Hypothalamus (tissue), 51 donors: ENCODE data around the gene CYP26B1.
A peak's percentile ranks its signal among the peaks of the same experiment; 100 is the strongest.

Experiments used
- DNase-seq, 51 donors: peaks; one replicate each; lab custom pipeline; 2025; lab: John Stamatoyannopoulos, UW

CYP26B1 gene

GRCh38 chr2:72131916-72132841 is 15.5 kb downstream of the CYP26B1 start:
- DNase-seq, result no peak

- DNase-seq, result no peak
These were observed 16.2 kb downstream of the CYP26B1 start for GRCh38 chr2:72131371-72131891.

GRCh38 chr2:72130659-72131360 is 16.9 kb downstream of the CYP26B1 start:
- DNase-seq, result no peak

- no peak for DNase-seq
These were observed 17.9 kb downstream of the CYP26B1 start for GRCh38 chr2:72129681-72130340.

- no peak for DNase-seq
These were observed 18.8 kb downstream of the CYP26B1 start for GRCh38 chr2:72128843-72129227.

GRCh38 chr2:72128059-72128842 is 19.4 kb downstream of the CYP26B1 start:
- DNase-seq, result no peak

GRCh38 chr2:72127401-72128058 is 20.1 kb downstream of the CYP26B1 start:
- no peak for DNase-seq

- DNase-seq, result no peak
These were observed 21.2 kb downstream of the CYP26B1 start for GRCh38 chr2:72126186-72127100.

- no peak for DNase-seq
These were observed 23.3 kb downstream of the CYP26B1 start for GRCh38 chr2:72124376-72124775.

- no peak for DNase-seq
These were observed 26.5 kb downstream of the CYP26B1 start for GRCh38 chr2:72121153-72121552.

- DNase-seq, result no peak
These were observed 28.7 kb downstream of the CYP26B1 start for GRCh38 chr2:72118951-72119350.

GRCh38 chr2:72118386-72118785 is 29.3 kb downstream of the CYP26B1 start:
- no peak for DNase-seq

- DNase-seq, result no peak
These were observed 29.9 kb downstream of the CYP26B1 start for GRCh38 chr2:72117718-72118117.

- no peak for DNase-seq
These were observed 30.6 kb downstream of the CYP26B1 start for GRCh38 chr2:72117029-72117428.

- no peak for DNase-seq
These were observed 31.6 kb downstream of the CYP26B1 start for GRCh38 chr2:72116081-72116533.

- DNase-seq, result peak in 7 of 51 donors; percentile 19 to 79 (median 40)
These were observed 32.3 kb downstream of the CYP26B1 start for GRCh38 chr2:72115110-72116080.

GRCh38 chr2:72114693-72115051 is 33.0 kb downstream of the CYP26B1 start:
- no peak for DNase-seq
